IMR-90 (cell line): ENCODE results near the gene GPR137. TPM values are rescaled to one million over a fixed set of nuclear protein-coding genes. Genes with fewer than 3 reads are reported as not detected.

Experiments
- ATAC-seq: fragments of 200-7000 bp; cut with Tn5 transposase; 2 replicates; pipeline ENCODE4 v1.9.1; 2020; ENCODE audit warnings: low read depth, mild to moderate bottlenecking, moderate library complexity
- BruUV-seq: library from RNA; stranded (reverse); fragments of 400-500 nt; replicated peaks from 2 replicates; lab custom pipeline; 2021; lab: Mats Ljungman, UMichigan
- CTCF ChIA-PET: fragments of 300-600 bp; formaldehyde crosslinking; extraction: SDS; loops from one replicate; lab custom pipeline; 2021; ENCODE audit warnings: antibody characterized with exemption; lab: Yijun Ruan, JAX
- POLR2A ChIA-PET: fragments of 300-600 bp; sonication (Branson Sonifier 250); formaldehyde crosslinking; loops from one replicate; lab custom pipeline; 2022; ENCODE audit warnings: antibody characterized with exemption; ENCODE audit not compliant: unreplicated experiment; lab: Charles Lee
- DNase-seq: peaks from one replicate; pipeline ENCODE4 v3.0.0; 2013
- H2AFZ ChIP-seq: replicated peaks from 2 replicates; pipeline ENCODE3; 2013; ENCODE audit warnings: low read length, mild to moderate bottlenecking; ENCODE audit not compliant: poor library complexity
- H2AK5ac ChIP-seq: 2 replicates; pipeline ENCODE4 v1.6.1; 2013; ENCODE audit warnings: low read depth, low read length, inconsistent platforms
- H2AK9ac ChIP-seq: replicated peaks from 2 replicates; pipeline ENCODE3; 2013; ENCODE audit warnings: mild to moderate bottlenecking, low read depth, low read length, moderate library complexity; ENCODE audit not compliant: poor library complexity
- H2BK120ac ChIP-seq: 2 replicates; pipeline ENCODE4 v1.6.1; 2013; ENCODE audit warnings: low read depth, low read length, inconsistent platforms
- H2BK15ac ChIP-seq: 3 replicates; pipeline ENCODE4 v1.6.1; 2013; ENCODE audit warnings: low read depth, low read length, inconsistent platforms
- H2BK20ac ChIP-seq: 2 replicates; pipeline ENCODE4 v1.6.1; 2013; ENCODE audit warnings: low read depth, mild to moderate bottlenecking, inconsistent platforms, low read length, moderate library complexity
- H2BK5ac ChIP-seq: 2 replicates; pipeline ENCODE4 v1.6.1; 2013; ENCODE audit warnings: mild to moderate bottlenecking, low read depth, low read length, inconsistent platforms; ENCODE audit not compliant: poor library complexity, severe bottlenecking
- H3K14ac ChIP-seq: replicated peaks from 2 replicates; pipeline ENCODE4 v1.6.1; 2013; ENCODE audit warnings: low read depth, low read length, inconsistent platforms
- H3K18ac ChIP-seq: 2 replicates; pipeline ENCODE4 v1.6.1; 2013; ENCODE audit warnings: low read depth, low read length, control low read depth
- H3K23ac ChIP-seq: 2 replicates; pipeline ENCODE4 v1.6.1; 2013; ENCODE audit warnings: low read depth, low read length, inconsistent platforms
- H3K27ac ChIP-seq: 2 replicates; pipeline ENCODE4 v1.5.1; 2013; ENCODE audit warnings: mild to moderate bottlenecking, control low read depth, low read length; ENCODE audit not compliant: insufficient read depth
- H3K27me3 ChIP-seq: 2 replicates; pipeline ENCODE4 v1.6.1; 2013; ENCODE audit warnings: low read length; ENCODE audit not compliant: control insufficient read depth, insufficient read depth
- H3K36me3 ChIP-seq: 2 replicates; pipeline ENCODE4 v1.6.1; 2013; ENCODE audit warnings: low read length, mixed read lengths; ENCODE audit not compliant: control insufficient read depth, insufficient read depth
- H3K4ac ChIP-seq: 2 replicates; pipeline ENCODE4 v1.6.1; 2013; ENCODE audit warnings: low read depth, low read length, inconsistent platforms
- H3K4me1 ChIP-seq: 2 replicates; pipeline ENCODE4 v1.6.1; 2013; ENCODE audit warnings: low read length, mixed read lengths; ENCODE audit not compliant: control insufficient read depth, insufficient read depth
- H3K4me2 ChIP-seq: 2 replicates; pipeline ENCODE4 v1.6.1; 2013; ENCODE audit warnings: low read depth, mild to moderate bottlenecking, control low read depth, low read length, moderate library complexity
- H3K4me3 ChIP-seq: 2 replicates; pipeline ENCODE4 v1.5.1; 2013; ENCODE audit warnings: low read depth, mild to moderate bottlenecking, control low read depth, low read length, moderate library complexity; ENCODE audit not compliant: insufficient read depth
- H3K56ac ChIP-seq: 2 replicates; pipeline ENCODE4 v1.6.1; 2013; ENCODE audit warnings: low read length, inconsistent platforms; ENCODE audit not compliant: insufficient read depth; ENCODE audit errors: extremely low read depth
- H3K79me1 ChIP-seq, 2 experiments: 2 replicates each; pipeline ENCODE4 v1.6.1; 2013; ENCODE audit warnings: low read length in 2 of 2, inconsistent platforms in 1 of 2, low read depth in 1 of 2
- H3K9ac ChIP-seq: 2 replicates; pipeline ENCODE4 v1.6.1; 2013; ENCODE audit warnings: low read depth, low read length, control low read depth
- H3K9me1 ChIP-seq: 2 replicates; pipeline ENCODE4 v1.6.1; 2013; ENCODE audit warnings: low read length, inconsistent platforms; ENCODE audit not compliant: insufficient read depth
- H3K9me3 ChIP-seq: 2 replicates; pipeline ENCODE4 v1.6.1; 2013; ENCODE audit warnings: low read length; ENCODE audit not compliant: control insufficient read depth, insufficient read depth
- H4K20me1 ChIP-seq: 2 replicates; pipeline ENCODE4 v1.6.1; 2013; ENCODE audit warnings: low read length, inconsistent platforms; ENCODE audit not compliant: insufficient read depth
- H4K5ac ChIP-seq: 2 replicates; pipeline ENCODE4 v1.6.1; 2013; ENCODE audit warnings: mild to moderate bottlenecking, low read depth, low read length, control low read depth
- H4K8ac ChIP-seq, 2 experiments: 2 replicates each; pipeline ENCODE4 v1.6.1; 2013; ENCODE audit warnings: low read depth in 2 of 2, low read length in 2 of 2, control low read depth in 1 of 2, inconsistent platforms in 1 of 2
- H4K91ac ChIP-seq: 2 replicates; pipeline ENCODE4 v1.6.1; 2013; ENCODE audit warnings: low read depth, low read length, inconsistent platforms; ENCODE audit not compliant: insufficient read depth
- BHLHE40 ChIP-seq: fragments of 150-350 bp; IDR thresholded peaks from 2 replicates; pipeline ENCODE4 v1.6.1; 2016; ENCODE audit warnings: mild to moderate bottlenecking, low read depth, low read length
- CEBPB ChIP-seq: IDR thresholded peaks from 2 replicates; pipeline ENCODE4 v1.6.1; 2012; ENCODE audit warnings: low read depth, low read length, improper control_type of control experiment
- CHD1 ChIP-seq: IDR thresholded peaks from 2 replicates; pipeline ENCODE4 v1.6.1; 2012; ENCODE audit warnings: low read depth, low read length, improper control_type of control experiment
- FOS ChIP-seq: fragments of 150-350 bp; IDR thresholded peaks from 2 replicates; pipeline ENCODE4 v1.6.1; 2016; ENCODE audit warnings: low read depth, low read length
- MAFK ChIP-seq: IDR thresholded peaks from 2 replicates; pipeline ENCODE4 v1.6.1; 2012; ENCODE audit warnings: low read depth, low read length, improper control_type of control experiment
- MAZ ChIP-seq: IDR thresholded peaks from 2 replicates; pipeline ENCODE4 v1.6.1; 2012; ENCODE audit warnings: low read depth, mild to moderate bottlenecking, low read length, improper control_type of control experiment, moderate library complexity, borderline replicate concordance
- MXI1 ChIP-seq: IDR thresholded peaks from 2 replicates; pipeline ENCODE4 v1.6.1; 2012; ENCODE audit warnings: low read depth, mild to moderate bottlenecking, low read length, moderate library complexity, borderline replicate concordance
- NFE2L2 ChIP-seq: fragments of 150-350 bp; IDR thresholded peaks from 2 replicates; pipeline ENCODE4 v1.6.1; 2016; ENCODE audit warnings: low read depth, mild to moderate bottlenecking, low read length
- POLR2A ChIP-seq: IDR thresholded peaks from 2 replicates; pipeline ENCODE4 v1.6.1; 2012; ENCODE audit warnings: mild to moderate bottlenecking, low read depth, low read length
- RAD21 ChIP-seq: IDR thresholded peaks from 2 replicates; pipeline ENCODE4 v1.6.1; 2012; ENCODE audit warnings: low read length, improper control_type of control experiment
- RCOR1 ChIP-seq: IDR thresholded peaks from 2 replicates; pipeline ENCODE4 v1.6.1; 2012; ENCODE audit warnings: mild to moderate bottlenecking, low read length, improper control_type of control experiment; ENCODE audit not compliant: insufficient replicate concordance
- RFX5 ChIP-seq: IDR thresholded peaks from 2 replicates; pipeline ENCODE4 v1.8.0; 2012; ENCODE audit warnings: low read depth, mild to moderate bottlenecking, low read length, moderate library complexity
- SMC3 ChIP-seq: fragments of 150-350 bp; IDR thresholded peaks from 2 replicates; pipeline ENCODE4 v1.6.1; 2016; ENCODE audit warnings: low read depth, mild to moderate bottlenecking, antibody characterized with exemption, low read length, moderate library complexity
- WGBS, 2 experiments: methylation state at CpG; one replicate each; pipeline versions ENCODE4 v1.1.5 to v1.1.7; 2013; ENCODE audit warnings: missing lambda C conversion rate in 2 of 2; ENCODE audit not compliant: insufficient read length in 1 of 2; ENCODE audit errors: extremely low coverage in 2 of 2; 5-methylcytosine and 5-hydroxymethylcytosine counted together
- dilution Hi-C: fragments of 300-500 bp; cut with HindIII; formaldehyde crosslinking; loops from one replicate; pipeline ENCODE4 v1.14.3; 2018; ENCODE audit warnings: low sequenced_read_pairs; ENCODE audit not compliant: unreplicated experiment
- in situ Hi-C: fragments of 300-500 bp; cut with MboI; formaldehyde crosslinking; loops from 3 replicates; pipeline ENCODE4 v1.14.3; 2019; ENCODE audit warnings: low sequenced_read_pairs, inconsistent platforms, mixed read lengths
- intact Hi-C: fragments of 100-400 bp; cut with micrococcal nuclease; formaldehyde crosslinking; loops from 2 replicates; pipeline ENCODE4 v1.10.0; 2022
- polyA plus RNA-seq, 3 experiments: library from polyadenylated mRNA; depleted of rRNA; stranded (reverse); fragments of >200 nt; gene quantifications; 2 replicates each; pipeline ENCODE4 v1.2.3, GENCODE V29; 2012; ENCODE audit warnings: low replicate concordance in 1 of 3
- total RNA-seq: library from RNA; depleted of rRNA; stranded (reverse); fragments of >200 nt; gene quantifications from 2 replicates; pipeline ENCODE4 v1.2.3, GENCODE V29; 2012
- TF ChIP-seq, protein P1 (sequence below): conservative IDR thresholded peaks from 2 replicates; pipeline ENCODE4 v1.5.1; 2012; ENCODE audit warnings: mild to moderate bottlenecking, low read depth, low read length, improper control_type of control experiment
- TF ChIP-seq, protein P2 (sequence below): fragments of 150-350 bp; IDR thresholded peaks from 2 replicates; pipeline ENCODE4 v1.6.1; 2016; ENCODE audit warnings: low read depth, mild to moderate bottlenecking, low read length, moderate library complexity, borderline replicate concordance

Gene GPR137
- total and polyA plus RNA-seq, 2 of the 4 experiments (the other 2 are of a cell fraction) = 3.6 to 26.0 TPM

DNA sequence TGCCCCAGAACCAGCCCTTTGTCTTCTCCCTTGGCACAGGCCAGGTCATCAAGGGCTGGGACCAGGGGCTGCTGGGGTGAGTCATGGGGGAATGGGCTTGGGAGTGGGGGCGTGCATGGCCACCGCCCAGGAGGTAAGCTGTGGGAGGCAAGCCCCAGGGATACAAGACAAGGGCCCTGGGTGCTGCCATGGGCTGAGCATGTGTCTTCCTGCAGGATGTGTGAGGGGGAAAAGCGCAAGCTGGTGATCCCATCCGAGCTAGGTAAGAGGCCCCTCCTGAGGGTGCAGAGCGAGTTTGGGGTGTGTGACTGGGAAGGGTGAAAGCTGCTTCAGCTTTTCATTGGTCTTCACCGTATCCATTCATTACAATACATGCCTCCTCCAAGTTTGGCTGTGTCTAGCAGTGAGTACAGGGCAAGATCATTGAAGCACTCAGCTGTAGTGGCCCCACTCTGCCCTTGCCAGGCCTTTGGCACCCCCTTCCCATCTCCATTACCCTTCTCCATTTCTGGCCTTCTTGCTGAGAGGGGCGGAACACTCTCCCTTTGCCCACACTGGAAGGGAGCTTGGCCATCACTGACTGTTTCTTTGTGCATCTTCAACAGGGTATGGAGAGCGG is 42.3 kb upstream of the GPR137 start:
- Histone ChIP-seq H2AK9ac (peak overlapping the region; percentile 7), H2AK5ac (no peak overlapping the region), H2BK5ac (no peak overlapping the region), H4K8ac (no peak overlapping the region; a peak in 1 of 4 replicates), H3K56ac (no peak overlapping the region), H2BK15ac (no peak overlapping the region), H3K14ac (no peak overlapping the region), H3K4me2 (no peak overlapping the region), H3K4me3 (no peak overlapping the region), H3K27ac (no peak overlapping the region; the same call in 1 of the 2 replicates), H3K36me3 (peaks cover 18% of the 10 kb centered on the region), H4K5ac (no peak overlapping the region), H3K23ac (0 out of 2 replicates have a peak overlapping the region, but pooled peaks have one; percentile 51), H2BK20ac (no peak overlapping the region; the same call in 1 of the 2 replicates), H4K91ac (no peak overlapping the region), H3K18ac (no peak overlapping the region), H3K4ac (no peak overlapping the region), H3K4me1 (peaks cover 13% of the 10 kb centered on the region), H3K9ac (no peak overlapping the region), H2AFZ (peak overlapping the region; percentile 52), H3K79me1 (peaks cover 18 to 40% of the 10 kb centered on the region in 2 experiments; a peak in 3 of 4 replicates), H3K27me3 (no peaks in the 10 kb centered on the region), H4K20me1 (peaks cover 26% of the 10 kb centered on the region), H2BK120ac (no peak overlapping the region), H3K9me3 (no peaks in the 10 kb centered on the region), H3K9me1 (peaks cover 14% of the 10 kb centered on the region)
- intact Hi-C loops = no loop called here
- in situ Hi-C loops = no loop called here
- DNase-seq (no peak), ATAC-seq (no peak)
- dilution Hi-C loops = no loop called here
- WGBS, 2 experiments = 100% methylated on average over 1 of the region's 8 CpGs; no CpG with 5 or more reads in 1 of the 2 experiments
- ChIA-PET CTCF (interaction anchor here (1.1 to 2.5 kb wide), 2 partner anchors 39 to 58 kb away, joined by 4 to 8 read pairs; partner anchors contain the start of gene CATSPERZ), POLR2A (no interaction called here)
- BruUV-seq = TSS peak; percentile 37
- TF ChIP-seq SMC3 (no peak), RAD21 (no peak), POLR2A (no peak; the same call in 1 of the 2 replicates), RFX5 (no peak), CHD1 (no peak), MXI1 (no peak), MAFK (no peak), RCOR1 (no peak), MAZ (no peak), BHLHE40 (no peak), NFE2L2 (no peak), CEBPB (no peak), FOS (no peak)
- TF ChIP-seq, protein P1, sequence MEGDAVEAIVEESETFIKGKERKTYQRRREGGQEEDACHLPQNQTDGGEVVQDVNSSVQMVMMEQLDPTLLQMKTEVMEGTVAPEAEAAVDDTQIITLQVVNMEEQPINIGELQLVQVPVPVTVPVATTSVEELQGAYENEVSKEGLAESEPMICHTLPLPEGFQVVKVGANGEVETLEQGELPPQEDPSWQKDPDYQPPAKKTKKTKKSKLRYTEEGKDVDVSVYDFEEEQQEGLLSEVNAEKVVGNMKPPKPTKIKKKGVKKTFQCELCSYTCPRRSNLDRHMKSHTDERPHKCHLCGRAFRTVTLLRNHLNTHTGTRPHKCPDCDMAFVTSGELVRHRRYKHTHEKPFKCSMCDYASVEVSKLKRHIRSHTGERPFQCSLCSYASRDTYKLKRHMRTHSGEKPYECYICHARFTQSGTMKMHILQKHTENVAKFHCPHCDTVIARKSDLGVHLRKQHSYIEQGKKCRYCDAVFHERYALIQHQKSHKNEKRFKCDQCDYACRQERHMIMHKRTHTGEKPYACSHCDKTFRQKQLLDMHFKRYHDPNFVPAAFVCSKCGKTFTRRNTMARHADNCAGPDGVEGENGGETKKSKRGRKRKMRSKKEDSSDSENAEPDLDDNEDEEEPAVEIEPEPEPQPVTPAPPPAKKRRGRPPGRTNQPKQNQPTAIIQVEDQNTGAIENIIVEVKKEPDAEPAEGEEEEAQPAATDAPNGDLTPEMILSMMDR = no peak
- TF ChIP-seq, protein P2, sequence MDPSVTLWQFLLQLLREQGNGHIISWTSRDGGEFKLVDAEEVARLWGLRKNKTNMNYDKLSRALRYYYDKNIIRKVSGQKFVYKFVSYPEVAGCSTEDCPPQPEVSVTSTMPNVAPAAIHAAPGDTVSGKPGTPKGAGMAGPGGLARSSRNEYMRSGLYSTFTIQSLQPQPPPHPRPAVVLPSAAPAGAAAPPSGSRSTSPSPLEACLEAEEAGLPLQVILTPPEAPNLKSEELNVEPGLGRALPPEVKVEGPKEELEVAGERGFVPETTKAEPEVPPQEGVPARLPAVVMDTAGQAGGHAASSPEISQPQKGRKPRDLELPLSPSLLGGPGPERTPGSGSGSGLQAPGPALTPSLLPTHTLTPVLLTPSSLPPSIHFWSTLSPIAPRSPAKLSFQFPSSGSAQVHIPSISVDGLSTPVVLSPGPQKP = no peak
